Sigmoid colon (tissue), 4 donors: Measurements from ENCODE around the gene CCDC102B.

Experiments used
- EP300 ChIP-seq, 4 donors: sonication (generic); formaldehyde crosslinking; IDR thresholded peaks; one replicate each; pipeline ENCODE4 v1.6.1; 2017; ENCODE audit warnings: antibody characterized with exemption in 4 of 4
- POLR2A ChIP-seq, 2 donors: fragments of 450-650 bp; IDR thresholded peaks; one replicate each; pipeline ENCODE4 v1.6.1; 2016; ENCODE audit warnings: antibody characterized with exemption in 2 of 2, mild to moderate bottlenecking in 2 of 2, moderate library complexity in 2 of 2
- POLR2AphosphoS5 ChIP-seq, 4 donors: sonication (generic); formaldehyde crosslinking; IDR thresholded peaks; one replicate each; pipeline ENCODE4 v1.6.1; 2017; ENCODE audit warnings: antibody characterized with exemption in 4 of 4
- TF ChIP-seq, protein P1 (sequence below), 4 experiments: fragments of 450-650 bp in 3 of 4; fragments of 200-600 bp in 1 of 4; IDR thresholded peaks; one replicate each; pipeline ENCODE4 v1.5.1; 2016 to 2019; ENCODE audit warnings: antibody characterized with exemption in 4 of 4, mild to moderate bottlenecking in 3 of 4, moderate library complexity in 2 of 4

DNA sequence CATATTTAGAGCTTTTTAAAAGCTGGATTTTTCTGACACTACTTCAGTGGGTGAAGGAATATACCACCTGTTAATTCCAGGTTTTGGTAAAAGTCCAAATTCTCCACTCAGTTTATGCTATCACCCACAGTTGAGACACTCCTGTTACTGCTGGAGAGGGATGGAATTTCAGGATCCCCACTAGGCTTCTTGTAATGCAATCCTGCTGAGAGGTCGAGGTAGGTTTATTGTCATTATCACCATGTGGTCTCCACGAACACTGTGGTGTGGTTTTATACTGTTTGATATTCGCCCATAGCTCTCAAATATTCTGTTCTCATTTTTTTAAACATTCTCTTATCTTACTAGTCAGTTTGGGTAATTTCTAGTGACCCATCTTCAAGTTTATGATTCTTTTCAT is 167.9 kb downstream of the CCDC102B start:
- TF ChIP-seq POLR2A (IDR thresholded peaks at IDR 0.05) (no peak), EP300 (IDR thresholded peaks at IDR 0.05) (no peak), POLR2AphosphoS5 (IDR thresholded peaks at IDR 0.05) (no peak)
- TF ChIP-seq, protein P1, sequence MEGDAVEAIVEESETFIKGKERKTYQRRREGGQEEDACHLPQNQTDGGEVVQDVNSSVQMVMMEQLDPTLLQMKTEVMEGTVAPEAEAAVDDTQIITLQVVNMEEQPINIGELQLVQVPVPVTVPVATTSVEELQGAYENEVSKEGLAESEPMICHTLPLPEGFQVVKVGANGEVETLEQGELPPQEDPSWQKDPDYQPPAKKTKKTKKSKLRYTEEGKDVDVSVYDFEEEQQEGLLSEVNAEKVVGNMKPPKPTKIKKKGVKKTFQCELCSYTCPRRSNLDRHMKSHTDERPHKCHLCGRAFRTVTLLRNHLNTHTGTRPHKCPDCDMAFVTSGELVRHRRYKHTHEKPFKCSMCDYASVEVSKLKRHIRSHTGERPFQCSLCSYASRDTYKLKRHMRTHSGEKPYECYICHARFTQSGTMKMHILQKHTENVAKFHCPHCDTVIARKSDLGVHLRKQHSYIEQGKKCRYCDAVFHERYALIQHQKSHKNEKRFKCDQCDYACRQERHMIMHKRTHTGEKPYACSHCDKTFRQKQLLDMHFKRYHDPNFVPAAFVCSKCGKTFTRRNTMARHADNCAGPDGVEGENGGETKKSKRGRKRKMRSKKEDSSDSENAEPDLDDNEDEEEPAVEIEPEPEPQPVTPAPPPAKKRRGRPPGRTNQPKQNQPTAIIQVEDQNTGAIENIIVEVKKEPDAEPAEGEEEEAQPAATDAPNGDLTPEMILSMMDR (IDR thresholded peaks at IDR 0.05) = no peak
